SU-DHL-6 (cell line): ENCODE results near the gene SCG5.

Source experiments
- EZH2phosphoT487 ChIP-seq: fragments of 200-600 bp; sonication (generic), shearing (Covaris generic); conservative IDR thresholded peaks from 2 replicates; pipeline ENCODE4 v1.6.1; 2018; ENCODE audit warnings: mild to moderate bottlenecking, antibody characterized with exemption, low read length, moderate library complexity, mixed read lengths
- TF ChIP-seq, protein P1 (sequence below): fragments of 200-600 bp; sonication (generic); IDR thresholded peaks from one replicate; pipeline ENCODE4 v1.5.1; 2017; ENCODE audit warnings: antibody characterized with exemption, mild to moderate bottlenecking, low read length, moderate library complexity; ENCODE audit not compliant: insufficient read depth, poor library complexity, severe bottlenecking

- TF ChIP-seq, protein P1, sequence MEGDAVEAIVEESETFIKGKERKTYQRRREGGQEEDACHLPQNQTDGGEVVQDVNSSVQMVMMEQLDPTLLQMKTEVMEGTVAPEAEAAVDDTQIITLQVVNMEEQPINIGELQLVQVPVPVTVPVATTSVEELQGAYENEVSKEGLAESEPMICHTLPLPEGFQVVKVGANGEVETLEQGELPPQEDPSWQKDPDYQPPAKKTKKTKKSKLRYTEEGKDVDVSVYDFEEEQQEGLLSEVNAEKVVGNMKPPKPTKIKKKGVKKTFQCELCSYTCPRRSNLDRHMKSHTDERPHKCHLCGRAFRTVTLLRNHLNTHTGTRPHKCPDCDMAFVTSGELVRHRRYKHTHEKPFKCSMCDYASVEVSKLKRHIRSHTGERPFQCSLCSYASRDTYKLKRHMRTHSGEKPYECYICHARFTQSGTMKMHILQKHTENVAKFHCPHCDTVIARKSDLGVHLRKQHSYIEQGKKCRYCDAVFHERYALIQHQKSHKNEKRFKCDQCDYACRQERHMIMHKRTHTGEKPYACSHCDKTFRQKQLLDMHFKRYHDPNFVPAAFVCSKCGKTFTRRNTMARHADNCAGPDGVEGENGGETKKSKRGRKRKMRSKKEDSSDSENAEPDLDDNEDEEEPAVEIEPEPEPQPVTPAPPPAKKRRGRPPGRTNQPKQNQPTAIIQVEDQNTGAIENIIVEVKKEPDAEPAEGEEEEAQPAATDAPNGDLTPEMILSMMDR, result no peak
- TF ChIP-seq EZH2phosphoT487, result no peak
Observed at GRCh38 chr15:32656091-32656490, 14.6 kb downstream of the SCG5 start.
